GM12878 (cell line): ENCODE results near the gene MTMR6. TPM values are rescaled to one million over a fixed set of nuclear protein-coding genes. Genes with fewer than 3 reads are reported as not detected.

ENCODE experiments used
- ATAC-seq: fragments of 200-7000 bp; cut with Tn5 transposase; 3 replicates; pipeline ENCODE4 v1.9.1; 2020; ENCODE audit warnings: mild to moderate bottlenecking, moderate library complexity
- BruUV-seq: library from RNA; stranded (reverse); fragments of 400-500 nt; replicated peaks from 2 replicates; lab custom pipeline; 2021; lab: Mats Ljungman, UMichigan
- CTCF ChIA-PET: fragments of 300-600 bp; sonication (Branson Sonifier 250); formaldehyde crosslinking; extraction: SDS; loops from one replicate; lab custom pipeline; 2021; ENCODE audit warnings: inconsistent platforms; lab: Yijun Ruan, JAX
- POLR2A ChIA-PET: fragments of 350-600 bp; formaldehyde crosslinking; extraction: SDS; loops from one replicate; lab custom pipeline; 2021; ENCODE audit warnings: inconsistent platforms; lab: Charles Lee
- RAD21 ChIA-PET: fragments of 300-600 bp; sonication (Branson Sonifier 250); formaldehyde crosslinking; loops from one replicate; lab custom pipeline; 2023; ENCODE audit warnings: antibody characterized with exemption; ENCODE audit not compliant: unreplicated experiment; lab: Charles Lee
- SMC1A ChIA-PET: fragments of 300-600 bp; sonication (Branson Sonifier 250); formaldehyde crosslinking; loops from one replicate; lab custom pipeline; 2023; ENCODE audit not compliant: unreplicated experiment, uncharacterized antibody; lab: Charles Lee
- DNase-seq: peaks from one replicate; pipeline ENCODE4 v3.0.0-alpha.2; 2011; ENCODE audit warnings: low read depth, low spot score
- FAIRE-seq: peaks from 3 replicates; lab custom pipeline; 2011; peaks lifted over from hg19 to GRCh38; lab: Jason Lieb, UNC
- H2AFZ ChIP-seq: 2 replicates; pipeline ENCODE4 v1.6.0; 2011; ENCODE audit warnings: low read depth, low read length, control low read depth; ENCODE audit not compliant: control insufficient read depth
- H3K27ac ChIP-seq: 2 replicates; pipeline ENCODE4 v1.5.1; 2011; ENCODE audit warnings: control low read depth; ENCODE audit not compliant: control insufficient read depth, insufficient read depth
- H3K27me3 ChIP-seq, 2 experiments: replicated peaks in 1 of 2; 2 replicates each; pipeline versions ENCODE4 v1.6.0 to v1.6.1; 2011; ENCODE audit warnings: low read length in 1 of 2; ENCODE audit not compliant: control insufficient read depth in 2 of 2, insufficient read depth in 2 of 2
- H3K36me3 ChIP-seq, 2 experiments: 2 replicates each; pipeline ENCODE4 v1.5.1; 2011; ENCODE audit warnings: low read length in 1 of 2; ENCODE audit not compliant: control insufficient read depth in 2 of 2, insufficient read depth in 2 of 2
- H3K4me1 ChIP-seq: 2 replicates; pipeline ENCODE4 v1.6.1; 2011; ENCODE audit warnings: mild to moderate bottlenecking, low read length, moderate library complexity, mixed read lengths; ENCODE audit not compliant: control insufficient read depth, insufficient read depth
- H3K4me2 ChIP-seq: 2 replicates; pipeline ENCODE4 v1.6.0; 2011; ENCODE audit warnings: control low read depth; ENCODE audit not compliant: control insufficient read depth, insufficient read depth
- H3K4me3 ChIP-seq: fragments of 200-600 bp; sonication (generic); 2 replicates; pipeline ENCODE4 v1.5.1; 2016
- H3K79me2 ChIP-seq: 2 replicates; pipeline ENCODE4 v1.6.0; 2011; ENCODE audit warnings: low read length; ENCODE audit not compliant: control insufficient read depth, insufficient read depth
- H3K9ac ChIP-seq: 2 replicates; pipeline ENCODE4 v1.8.0; 2011; ENCODE audit warnings: low read length, control low read depth, mixed read lengths; ENCODE audit not compliant: control insufficient read depth, insufficient read depth
- H3K9me3 ChIP-seq: replicated peaks from 3 replicates; pipeline ENCODE4 v1.5.1; 2011; ENCODE audit warnings: mild to moderate bottlenecking, low read length; ENCODE audit not compliant: control insufficient read depth, insufficient read depth
- H4K20me1 ChIP-seq: 2 replicates; pipeline ENCODE4 v1.6.0; 2011; ENCODE audit not compliant: control insufficient read depth, insufficient read depth
- BCLAF1 ChIP-seq: fragments of 450-650 bp; IDR thresholded peaks from 2 replicates; pipeline ENCODE4 v1.6.1; 2017; ENCODE audit warnings: antibody characterized with exemption, mild to moderate bottlenecking, moderate library complexity
- BHLHE40 ChIP-seq, 2 experiments: fragments of 450-650 bp in 1 of 2; IDR thresholded peaks; 2 replicates each; pipeline ENCODE4 v1.6.1; 2011 to 2017; ENCODE audit warnings: low read depth in 2 of 2, borderline replicate concordance in 1 of 2, improper control_type of control experiment in 1 of 2, low read length in 1 of 2, mild to moderate bottlenecking in 1 of 2
- CHD4 ChIP-seq: fragments of 200-600 bp; sonication (generic); IDR thresholded peaks from 2 replicates; pipeline ENCODE4 v1.6.1; 2016; ENCODE audit warnings: mild to moderate bottlenecking
- CTCF ChIP-seq, 3 experiments: IDR thresholded peaks in 2 of 3; conservative IDR thresholded peaks in 1 of 3; 2 replicates each; pipeline ENCODE4 v1.5.1; 2011; ENCODE audit warnings: low read depth in 3 of 3, low read length in 3 of 3, mild to moderate bottlenecking in 3 of 3, control low read depth in 2 of 3, moderate library complexity in 2 of 3, inconsistent platforms in 1 of 3, mixed read lengths in 1 of 3; ENCODE audit not compliant: control insufficient read depth in 2 of 3, insufficient read depth in 1 of 3; ENCODE audit errors: extremely low read depth in 1 of 3
- ESRRA ChIP-seq: IDR thresholded peaks from 2 replicates; pipeline ENCODE4 v1.6.1; 2012; ENCODE audit warnings: mild to moderate bottlenecking, low read length, improper control_type of control experiment
- ETV6 ChIP-seq, 2 experiments: fragments of 450-650 bp in 1 of 2; IDR thresholded peaks in 1 of 2; conservative IDR thresholded peaks in 1 of 2; 2 replicates each; pipeline ENCODE4 v1.6.1; 2014; ENCODE audit warnings: antibody characterized with exemption in 1 of 2, borderline replicate concordance in 1 of 2, low read depth in 1 of 2, mild to moderate bottlenecking in 1 of 2, moderate library complexity in 1 of 2
- EZH2 ChIP-seq: IDR thresholded peaks from 2 replicates; pipeline ENCODE4 v1.6.1; 2012; ENCODE audit warnings: low read depth, mild to moderate bottlenecking, control low read depth, inconsistent platforms, low read length, borderline replicate concordance; ENCODE audit not compliant: control insufficient read depth
- JUNB ChIP-seq: IDR thresholded peaks from 2 replicates; pipeline ENCODE4 v1.6.1; 2016; ENCODE audit warnings: antibody characterized with exemption, mild to moderate bottlenecking
- MEF2A ChIP-seq: IDR thresholded peaks from 2 replicates; pipeline ENCODE4 v1.6.1; 2011; ENCODE audit warnings: low read depth, mild to moderate bottlenecking, low read length, moderate library complexity; ENCODE audit not compliant: insufficient read depth
- NFYB ChIP-seq: IDR thresholded peaks from 2 replicates; pipeline ENCODE4 v1.6.1; 2011; ENCODE audit warnings: low read depth, mild to moderate bottlenecking, low read length, improper control_type of control experiment, moderate library complexity; ENCODE audit not compliant: insufficient read depth
- NKRF ChIP-seq: fragments of 450-650 bp; conservative IDR thresholded peaks from 2 replicates; pipeline ENCODE4 v1.6.1; 2017; ENCODE audit warnings: mild to moderate bottlenecking, moderate library complexity
- POLR2AphosphoS5 ChIP-seq: IDR thresholded peaks from 2 replicates; pipeline ENCODE4 v1.6.1; 2011; ENCODE audit warnings: mild to moderate bottlenecking, low read length, inconsistent platforms
- RUNX3 ChIP-seq: IDR thresholded peaks from 2 replicates; pipeline ENCODE4 v1.6.1; 2012; ENCODE audit warnings: low read length, inconsistent platforms
- ZSCAN29 ChIP-seq: fragments of 450-650 bp; IDR thresholded peaks from 2 replicates; pipeline ENCODE4 v1.6.1; 2017; ENCODE audit warnings: mild to moderate bottlenecking, moderate library complexity
- WGBS: methylation state at CpG from one replicate; pipeline ENCODE4 v1.1.6; 2016; ENCODE audit warnings: low lambda C conversion rate; ENCODE audit not compliant: insufficient replicate concordance, insufficient coverage; ENCODE audit errors: missing lambda C conversion rate; 5-methylcytosine and 5-hydroxymethylcytosine counted together
- in situ Hi-C: fragments of 300-500 bp; cut with MboI; formaldehyde crosslinking; loops from 9 replicates; pipeline ENCODE4 v1.14.3; 2018; ENCODE audit warnings: mixed read lengths
- intact Hi-C: fragments of 100-400 bp; cut with micrococcal nuclease; formaldehyde crosslinking; loops from one replicate; pipeline ENCODE4 v1.14.2; 2022; ENCODE audit not compliant: unreplicated experiment
- polyA plus RNA-seq, 11 experiments: library from polyadenylated mRNA; depleted of rRNA in 4 of 11; unstranded in 6 of 11; stranded (reverse) in 5 of 11; fragments of >200 nt; fragmentation: Nextera tagmentation in 4 of 11; fragmentation: Illumina TruSeq in 1 of 11; extraction: Ambion mirVana in 4 of 11; extraction: Trizol in 1 of 11; gene quantifications; 1 replicate in 1 of 11; 2 replicates in 10 of 11; pipeline versions ENCODE4 v1.2.1 to v1.2.3, GENCODE V29; 2011 to 2016; ENCODE audit warnings: inconsistent platforms in 2 of 11, missing spikeins in 2 of 11, low read depth in 1 of 11
- total RNA-seq, 4 experiments: library from RNA; depleted of rRNA in 3 of 4; stranded (reverse); fragments of >200 nt in 3 of 4; fragmentation: Illumina TruSeq in 1 of 4; extraction: Trizol in 1 of 4; gene quantifications; 2 replicates each; pipeline versions ENCODE4 v1.2.1 to v1.2.3, GENCODE V29; 2013 to 2021

The MTMR6 gene
- total and polyA plus RNA-seq, 10 of the 15 experiments (the other 5 are each of a cell fraction or from before 2014, with no cell fraction given), result 9.8 to 24.2 (median 16.0) TPM

DNA sequence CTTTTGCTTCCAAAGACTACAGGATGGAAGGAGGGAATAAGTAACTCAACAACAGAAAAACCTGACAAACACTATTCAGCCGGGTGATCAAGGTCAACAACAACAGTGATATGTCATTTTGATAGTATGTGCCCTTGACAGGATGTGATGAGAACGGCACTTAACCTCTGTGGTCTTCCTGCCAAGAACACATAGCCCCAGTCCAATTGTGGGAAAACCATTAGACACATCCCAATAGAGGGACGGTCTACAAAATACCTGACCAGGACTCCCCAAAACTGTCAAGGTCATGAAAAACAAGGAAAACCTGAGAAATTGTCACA is 72.1 kb downstream of the MTMR6 start (continued):
- TF ChIP-seq NKRF, result no peak
- TF ChIP-seq POLR2AphosphoS5, result no peak
- TF ChIP-seq EZH2, result no peak

- Histone ChIP-seq H3K9me3 (no peaks in the 10 kb centered on the region), H3K4me1 (no peaks in the 10 kb centered on the region), H3K27me3 (no peaks in the 10 kb centered on the region), H3K36me3 (no peaks in the 10 kb centered on the region), H3K9ac (no peak overlapping the region), H3K79me2 (no peaks in the 10 kb centered on the region), H3K27ac (no peak overlapping the region), H2AFZ (no peak overlapping the region), H3K4me2 (no peak overlapping the region), H3K4me3 (no peak overlapping the region), H4K20me1 (no peaks in the 10 kb centered on the region)
- ChIA-PET CTCF (interaction anchor here (0.8 kb wide), 1 partner anchor 34 kb away, joined by 3 read pairs; no protein-coding TSS in a partner anchor), RAD21 (no interaction called here), POLR2A (no interaction called here), SMC1A (no interaction called here)
- TF ChIP-seq BHLHE40 (IDR thresholded peaks at IDR 0.05; ENCODE audit: borderline replicate concordance in 1 of 2, low read depth in 2 of 2, low read length in 1 of 2) (no peak), CHD4 (no peak), RUNX3 (no peak), ZSCAN29 (no peak), ESRRA (no peak), MEF2A (no peak), JUNB (no peak), NFYB (no peak), ETV6 (conservative IDR thresholded peaks at IDR 0.05 in 1 of 2, IDR thresholded peaks at IDR 0.05 in 1 of 2; ENCODE audit: borderline replicate concordance in 1 of 2, low read depth in 1 of 2) (no peak), CTCF (IDR thresholded peaks at IDR 0.05 in 2 of 3, conservative IDR thresholded peaks at IDR 0.05 in 1 of 3; ENCODE audit: control insufficient read depth in 2 of 3, extremely low read depth in 1 of 3, insufficient read depth in 1 of 3, low read depth in 3 of 3, low read length in 3 of 3) (no peak), BCLAF1 (no peak)
- in situ Hi-C loops (no loop called here), intact Hi-C loops (loop anchor here (1.0 kb wide), 1 partner anchor 28 kb away; no protein-coding TSS in a partner anchor)
- no peak for DNase-seq
- ATAC-seq, result no peak
- FAIRE-seq, result no peak
- no TSS peak for BruUV-seq
- 51% methylated on average over 6 of the region's 6 CpGs for WGBS
Measured at GRCh38 chr13:25214491-25215252, 72.6 kb downstream of the MTMR6 start.
